GM12891 (cell line): Measurements from ENCODE around the gene BCAS1.

ENCODE experiments used
- PAX5 ChIP-seq: IDR thresholded peaks from 2 replicates; pipeline ENCODE4 v1.6.1; 2011; ENCODE audit warnings: low read length, moderate library complexity, mild to moderate bottlenecking; ENCODE audit not compliant: insufficient read depth, severe bottlenecking
- POLR2A ChIP-seq: IDR thresholded peaks from 2 replicates; pipeline ENCODE4 v1.6.1; 2011; ENCODE audit warnings: low read depth, low read length, control low read depth
- POLR2AphosphoS5 ChIP-seq: IDR thresholded peaks from 2 replicates; pipeline ENCODE4 v1.6.1; 2011; ENCODE audit warnings: low read depth, low read length, control low read depth
- POU2F2 ChIP-seq: IDR thresholded peaks from 2 replicates; pipeline ENCODE4 v1.6.1; 2011; ENCODE audit warnings: low read depth, mild to moderate bottlenecking, control low read depth, low read length, moderate library complexity
- TAF1 ChIP-seq: IDR thresholded peaks from 2 replicates; pipeline ENCODE4 v1.6.1; 2011; ENCODE audit warnings: low read depth, low read length, control low read depth

DNA sequence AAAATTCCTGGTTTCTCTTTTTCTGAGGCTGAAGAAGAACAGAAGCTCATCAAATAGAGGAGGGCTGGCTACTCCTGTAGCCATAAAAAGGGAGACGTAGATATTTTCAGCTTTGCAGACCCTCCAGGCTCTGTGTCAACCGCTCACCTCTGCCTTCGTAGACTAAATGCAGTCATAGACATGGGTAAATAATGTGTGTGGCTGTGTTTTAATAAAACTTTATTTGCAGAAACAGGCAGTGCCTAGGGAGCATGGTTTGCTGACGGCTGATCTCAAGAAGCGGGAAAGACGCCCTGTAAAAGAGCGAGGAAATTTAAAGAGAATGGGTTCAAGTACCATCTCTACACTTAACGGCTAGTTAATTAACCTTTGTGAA, 171.8 kb downstream of the BCAS1 start:
- no peak for TF ChIP-seq POLR2A
- TF ChIP-seq POU2F2, result no peak
- TF ChIP-seq TAF1, result no peak
- no peak for TF ChIP-seq POLR2AphosphoS5
- no peak for TF ChIP-seq PAX5
